COLO668 (cell line): ENCODE results near the gene VTA1.
"Not testable (repeated sequence)": the region's sequence is repeated elsewhere in the genome, so short reads cannot be mapped to it uniquely, and the experiment has no call there.

Experiments
- DNase-seq: peaks from one replicate; lab custom pipeline; 2025; ENCODE audit not compliant: unreplicated experiment; lab: John Stamatoyannopoulos, UW

The VTA1 gene

DNA sequence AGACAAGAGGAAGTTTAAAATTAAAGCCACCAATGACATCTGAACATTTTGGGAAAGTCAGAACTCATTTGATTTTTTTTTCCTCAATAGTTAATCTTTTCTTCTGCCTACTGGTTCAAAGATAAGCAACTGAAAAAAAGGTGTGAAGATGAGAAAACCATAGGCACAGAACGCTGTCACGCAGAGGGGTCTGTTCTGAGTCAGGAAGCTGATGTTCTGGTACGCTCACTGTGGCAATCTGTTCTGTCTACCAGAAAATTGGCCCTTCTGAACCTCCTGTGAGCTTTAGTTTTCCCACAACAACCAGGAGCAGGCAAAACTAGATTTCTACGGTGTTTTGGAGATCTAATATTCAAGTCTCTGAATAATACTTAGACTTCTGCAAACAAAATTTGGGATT, 78.1 kb downstream of the VTA1 start:
- no peak for DNase-seq

- no peak for DNase-seq
Observed at GRCh38 chr6:142225552-142225951, 78.5 kb downstream of the VTA1 start.

DNA sequence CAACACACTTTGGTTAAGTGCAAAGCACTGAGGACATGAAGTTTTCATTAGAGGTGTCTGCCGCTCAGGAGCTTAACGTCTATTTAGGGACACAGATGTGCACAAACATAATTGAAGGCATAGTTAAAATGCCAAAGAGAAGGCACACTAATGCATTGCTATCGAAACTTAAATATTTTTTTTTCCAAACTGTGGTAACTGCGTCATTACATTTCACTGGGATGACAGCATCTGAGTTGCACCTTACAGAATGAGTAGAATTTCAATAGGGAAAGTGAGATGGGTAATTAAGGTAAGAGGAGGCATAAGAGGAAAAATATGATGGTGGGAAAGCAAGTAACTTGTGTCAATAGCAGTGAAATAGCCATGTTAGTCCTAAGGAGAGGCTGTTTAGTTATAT, 79.7 kb downstream of the VTA1 start:
- no peak for DNase-seq

GRCh38 chr6:142229518-142230270, 82.6 kb downstream of the VTA1 start:
- not testable (repeated sequence) for DNase-seq

GRCh38 chr6:142232206-142233044, 85.4 kb downstream of the VTA1 start:
- DNase-seq = not testable (repeated sequence)

GRCh38 chr6:142233945-142234682, 87.1 kb downstream of the VTA1 start:
- no peak for DNase-seq

- no peak for DNase-seq
Observed at GRCh38 chr6:142235272-142235671, 88.2 kb downstream of the VTA1 start.

GRCh38 chr6:142235791-142236190, 88.7 kb downstream of the VTA1 start:
- DNase-seq = no peak

DNA sequence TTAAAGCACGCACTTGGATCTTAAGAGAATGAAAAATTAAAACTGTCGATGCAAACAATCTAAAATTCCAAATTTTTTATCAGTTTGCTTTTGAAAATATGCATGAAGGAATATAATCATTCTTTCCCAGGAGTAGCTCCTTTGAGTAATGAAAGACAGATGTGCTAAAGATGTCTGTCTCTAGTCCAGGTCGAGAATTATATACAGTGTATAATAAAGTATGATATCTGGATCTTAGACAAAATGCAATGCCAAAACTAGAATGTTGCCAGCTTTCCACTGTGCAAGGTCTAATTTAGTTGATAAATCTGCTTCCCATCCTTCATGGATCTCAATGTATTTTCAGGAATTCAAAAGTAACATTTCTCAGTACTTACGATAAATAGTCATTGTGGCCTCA, 89.6 kb downstream of the VTA1 start:
- no peak for DNase-seq

- DNase-seq = no peak
Observed at GRCh38 chr6:142238881-142239280, 91.8 kb downstream of the VTA1 start.

DNA sequence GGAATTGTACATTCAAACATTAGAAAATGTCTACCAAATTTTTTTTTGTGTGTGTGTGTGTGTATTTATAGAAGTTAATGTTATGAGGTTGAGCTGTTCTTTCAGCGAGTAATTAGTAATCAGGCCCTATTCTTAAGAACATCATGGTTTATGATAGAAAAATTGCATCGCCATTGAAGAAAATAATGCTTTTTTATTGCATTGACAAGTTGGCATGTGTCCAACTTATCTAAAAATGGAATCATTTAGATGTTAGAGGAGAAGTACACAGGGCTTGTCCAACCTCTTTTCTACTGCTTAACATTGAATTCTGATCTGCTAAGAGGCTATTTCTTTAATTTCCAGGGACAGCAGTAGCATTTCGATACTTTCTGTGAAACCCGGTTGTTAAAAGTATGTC, 93.1 kb downstream of the VTA1 start:
- no peak for DNase-seq

DNA sequence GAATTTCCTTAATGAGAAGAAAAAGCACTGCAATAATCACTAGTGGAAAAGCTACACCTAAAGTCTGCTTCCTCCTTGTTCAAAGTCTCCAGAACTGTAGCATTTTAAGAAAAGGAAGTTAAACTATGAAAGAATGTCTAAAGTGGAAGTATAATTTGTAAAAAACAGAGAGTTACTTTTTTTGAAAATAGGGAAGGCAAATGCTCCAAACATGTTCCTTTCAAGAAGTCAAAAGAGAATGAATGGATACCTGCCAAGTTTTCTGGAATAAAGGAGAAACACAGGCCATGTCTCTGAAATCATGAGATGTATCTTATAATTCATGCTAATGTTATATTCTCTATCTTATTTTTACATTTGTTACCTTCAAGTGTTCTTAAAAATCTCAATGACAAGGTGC, 94.0 kb downstream of the VTA1 start:
- DNase-seq = no peak

- DNase-seq = no peak
Observed at GRCh38 chr6:142242269-142242668, 95.2 kb downstream of the VTA1 start.

DNA sequence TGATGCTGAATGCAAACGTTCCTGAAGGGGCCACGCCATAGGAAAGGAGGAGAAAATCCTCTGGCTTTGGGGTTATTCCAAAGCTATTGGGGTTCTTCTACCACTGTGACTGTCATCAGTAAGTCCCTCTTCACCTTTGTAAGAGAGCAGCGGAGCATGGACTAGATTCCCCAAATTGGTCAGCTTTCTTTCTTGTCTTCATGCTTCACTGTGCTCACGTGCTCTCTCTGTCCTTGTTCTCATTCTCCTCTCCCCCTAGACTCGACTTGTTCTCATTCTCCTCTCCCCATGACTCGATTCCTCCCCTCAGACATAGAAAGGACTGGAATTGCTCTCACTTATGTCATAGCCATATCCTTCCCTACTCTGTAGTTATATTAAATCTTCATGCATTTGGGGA, 99.9 kb downstream of the VTA1 start:
- DNase-seq = no peak

DNA sequence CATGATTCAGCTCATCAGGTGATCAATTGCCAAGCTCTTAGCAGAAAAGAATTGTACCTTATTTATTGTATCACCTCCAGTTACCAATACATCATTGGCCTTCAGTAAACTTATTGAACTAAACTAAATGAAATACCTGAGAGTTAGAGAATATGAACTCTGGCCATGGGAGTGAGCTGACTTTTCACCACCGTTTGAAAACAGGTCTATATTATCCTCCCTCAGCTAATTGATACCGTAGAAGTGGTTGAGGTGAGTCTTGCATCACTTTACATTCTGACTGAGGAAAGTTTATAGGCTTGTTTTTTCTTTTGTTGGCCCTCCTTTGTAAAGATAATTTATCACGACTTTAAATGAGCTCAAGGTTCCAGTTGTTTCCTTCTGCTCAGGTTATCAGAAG, 102.2 kb downstream of the VTA1 start:
- no peak for DNase-seq

DNA sequence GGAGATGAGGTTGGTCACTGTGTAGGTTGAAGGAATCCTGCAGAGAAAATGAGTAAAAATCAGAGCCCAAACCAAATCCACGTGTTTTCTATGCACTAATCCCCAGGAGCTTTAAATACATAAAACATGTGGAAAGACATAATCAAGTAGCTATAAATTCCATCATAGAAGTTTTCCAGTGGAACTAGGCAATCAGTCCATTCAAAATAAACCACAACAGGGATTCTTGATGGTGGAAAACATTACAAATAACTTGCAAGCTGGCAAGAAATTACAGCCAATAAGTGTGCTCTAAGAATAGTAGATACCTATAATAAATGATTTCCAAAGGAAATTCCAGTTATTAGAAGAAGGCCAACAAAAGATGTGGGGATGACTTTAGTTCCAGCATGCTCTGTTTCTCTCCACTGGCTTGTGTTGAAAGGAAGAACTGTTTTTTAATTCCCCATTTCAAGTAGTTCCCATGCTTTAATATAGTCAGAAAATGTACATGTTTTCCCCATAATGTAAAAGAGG, 104.9 kb downstream of the VTA1 start:
- DNase-seq = no peak

- no peak for DNase-seq
Observed at GRCh38 chr6:142254513-142254912, 107.5 kb downstream of the VTA1 start.

- no peak for DNase-seq
Observed at GRCh38 chr6:142255785-142256184, 108.7 kb downstream of the VTA1 start.

DNA sequence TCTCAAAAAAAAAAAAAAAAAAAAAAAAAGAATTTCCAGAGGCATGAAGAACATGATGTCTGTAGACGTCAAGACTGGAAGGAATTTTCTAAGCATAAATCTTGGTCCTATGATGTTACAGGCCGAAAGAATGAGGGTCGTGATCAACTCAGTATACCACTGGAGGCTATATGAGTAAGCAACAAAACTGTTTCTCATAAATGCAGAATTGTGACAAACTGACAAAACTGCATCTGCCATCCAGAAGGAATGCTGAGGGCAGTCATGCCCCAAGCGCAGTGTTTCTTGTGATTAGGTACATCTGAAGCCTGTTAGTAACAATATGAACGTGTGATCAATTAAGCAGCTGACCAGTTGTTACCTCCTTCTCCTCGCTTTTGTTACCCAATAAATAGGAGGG, 111.2 kb downstream of the VTA1 start:
- DNase-seq = no peak

GRCh38 chr6:142258757-142259156, 111.7 kb downstream of the VTA1 start:
- DNase-seq = no peak

DNA sequence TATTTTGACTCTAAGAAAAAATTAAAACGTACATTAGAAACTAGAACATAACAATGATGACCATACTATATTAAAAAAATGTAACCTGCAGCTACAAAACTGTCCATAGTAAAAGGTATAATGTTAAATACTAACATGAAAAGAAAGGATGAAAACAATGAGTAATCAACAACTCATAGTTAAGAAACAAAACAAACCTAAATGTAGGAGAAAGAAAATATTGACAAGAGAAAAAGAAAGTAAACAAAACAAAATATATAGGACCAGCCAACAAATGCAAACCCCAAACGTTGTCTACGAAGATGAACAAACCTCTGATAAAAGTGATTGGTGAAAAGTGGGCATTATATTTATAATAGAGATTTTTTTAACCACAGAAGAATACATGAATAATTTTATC, 113.7 kb downstream of the VTA1 start:
- DNase-seq = no peak

DNA sequence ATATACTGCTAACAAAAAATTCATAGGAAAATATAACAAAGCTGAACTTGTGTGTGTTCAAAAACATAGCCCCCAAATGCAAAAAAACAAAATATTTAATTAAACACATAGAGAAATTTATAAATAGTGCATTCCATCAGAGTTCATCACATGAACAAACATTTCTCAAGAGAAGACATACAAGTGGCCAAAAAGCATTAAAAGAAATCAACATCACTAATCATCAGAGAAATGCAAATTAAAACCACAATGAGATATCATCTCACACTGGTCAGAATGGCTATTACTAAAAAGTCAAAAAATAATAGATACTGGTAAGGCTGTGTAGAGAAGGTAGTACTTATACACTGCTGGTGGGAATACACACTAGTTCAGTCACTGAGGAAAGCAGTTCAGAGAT, 115.2 kb downstream of the VTA1 start:
- no peak for DNase-seq
